Skin of body (tissue), 1 donor: ENCODE data around the gene TMEM35A. TPM values are rescaled to one million over a fixed set of nuclear protein-coding genes. Genes with fewer than 3 reads are reported as not detected.

Source experiments
- total RNA-seq: library from RNA; depleted of rRNA; stranded (reverse); fragments of >200 nt; gene quantifications from one replicate; pipeline ENCODE4 v1.2.3, GENCODE V29; 2014

The TMEM35A gene
- total RNA-seq, 1 donor from 2014 or later, result 0.79 TPM

Other genes starting within 250 kb of the TMEM35A start
- not detected for gene NOX1, start 204.5 kb upstream of the TMEM35A start, total RNA-seq
- 7.6 TPM for gene XKRX, start 150.0 kb upstream of the TMEM35A start, total RNA-seq
- gene ARL13A, start 109.2 kb upstream of the TMEM35A start, total RNA-seq, result not detected
- 8.8 TPM for gene TRMT2B, start 26.8 kb upstream of the TMEM35A start, total RNA-seq
- 8.9 TPM for gene CENPI, start 19.3 kb downstream of the TMEM35A start, total RNA-seq
- 0.69 TPM for gene DRP2, start 140.9 kb downstream of the TMEM35A start, total RNA-seq
- 0.20 TPM for gene TAF7L, start 212.5 kb downstream of the TMEM35A start, total RNA-seq